GM21619 (cell line): ENCODE data around the gene HTR1A.

Experiments
- ATAC-seq: cut with Tn5 transposase; IDR thresholded peaks from one replicate; pipeline ENCODE4 v1.9.1; 2021; ENCODE audit not compliant: unreplicated experiment

The HTR1A gene

DNA sequence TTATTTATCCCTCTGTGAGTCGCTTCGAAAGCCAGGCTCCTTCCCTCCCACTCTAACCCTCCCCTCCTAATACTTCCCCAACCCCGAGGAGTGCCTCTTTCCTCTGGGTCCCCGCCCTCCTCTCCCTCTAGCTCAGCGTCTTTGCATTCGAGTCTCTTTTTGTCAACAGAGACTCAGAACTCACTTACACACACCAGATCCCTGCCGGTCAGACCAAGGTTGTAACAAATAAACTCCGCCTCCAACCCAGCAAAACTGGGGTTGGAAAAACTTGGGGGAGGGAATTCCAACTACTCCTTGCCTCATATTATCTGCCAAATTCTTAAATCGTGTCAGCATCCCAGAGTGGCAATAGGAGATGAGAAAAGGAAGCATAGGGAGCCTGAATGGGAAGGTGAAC is at the start of gene HTR1A:
Gene HTR1A, minus strand, starts transcription at position 167 of the 400 bp plus-strand sequence. CDS start 726 bp downstream, outside the sequence.
- no peak for ATAC-seq

GRCh38 chr5:64003966-64004365 is 41.7 kb upstream of the HTR1A start:
- ATAC-seq: no peak

DNA sequence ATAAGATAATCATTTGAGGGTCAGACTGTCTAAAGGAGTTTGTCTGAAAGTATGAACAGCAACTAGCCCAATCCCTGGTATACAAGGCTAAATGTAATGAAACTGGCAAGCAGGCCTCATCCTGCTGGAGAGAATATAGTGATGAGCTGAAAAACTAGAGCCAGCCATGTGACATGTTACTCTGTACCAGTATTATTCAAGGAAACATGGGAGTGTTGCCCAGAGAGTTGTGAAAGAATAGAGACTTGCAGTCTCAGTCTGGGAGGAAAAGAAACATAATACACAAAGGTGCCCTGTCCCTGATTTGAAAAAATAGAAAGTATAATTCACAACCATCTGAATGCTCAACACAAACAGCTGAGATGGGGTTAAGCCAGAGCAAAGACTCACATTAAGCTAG is 37.9 kb upstream of the HTR1A start:
- no peak for ATAC-seq

- no peak for ATAC-seq
Observed at GRCh38 chr5:63987053-63987452, 24.8 kb upstream of the HTR1A start.

DNA sequence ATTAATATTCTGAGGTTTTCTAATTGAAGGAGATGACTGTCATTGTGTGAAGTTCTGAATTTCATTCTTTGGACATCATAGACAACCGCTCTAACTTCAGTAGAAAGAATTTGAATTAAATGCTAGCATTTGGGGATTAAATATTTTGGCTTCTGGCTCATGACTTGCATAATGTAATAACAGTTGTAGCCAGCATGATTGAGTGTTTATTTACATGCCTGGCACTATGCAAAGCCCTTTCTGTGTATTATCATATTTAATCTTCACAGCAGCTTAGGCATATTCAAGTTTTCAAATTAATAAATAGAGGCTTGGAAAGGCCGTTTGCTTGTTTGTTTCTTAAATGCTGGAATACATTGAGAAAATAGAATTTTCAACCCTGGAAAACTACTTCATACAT is 19.6 kb upstream of the HTR1A start:
- no peak for ATAC-seq

DNA sequence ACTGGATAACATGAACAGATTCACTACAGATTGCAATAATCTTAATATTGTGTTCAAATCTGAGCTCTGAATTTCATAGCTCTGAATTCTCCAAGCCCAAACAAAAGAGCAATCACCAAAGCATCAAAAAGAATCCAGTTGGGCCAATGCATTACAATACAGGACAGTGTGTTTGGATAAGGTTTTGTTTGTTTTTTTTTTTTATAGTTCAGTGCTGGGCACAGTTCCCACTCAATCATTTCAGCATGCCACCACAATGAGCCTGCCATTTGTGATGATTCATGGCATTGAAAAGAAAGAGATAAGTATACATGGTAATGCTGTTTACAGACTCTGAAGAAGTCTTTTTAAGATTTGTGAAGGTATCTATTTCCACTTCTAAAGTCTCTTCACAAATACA is 1.7 kb upstream of the HTR1A start:
- ATAC-seq: no peak

GRCh38 chr5:63963080-63963735 is 963 bp upstream of the HTR1A start:
- peak; percentile 69 for ATAC-seq

GRCh38 chr5:63961598-63962161 is 565 bp downstream of the HTR1A start:
- no peak for ATAC-seq

DNA sequence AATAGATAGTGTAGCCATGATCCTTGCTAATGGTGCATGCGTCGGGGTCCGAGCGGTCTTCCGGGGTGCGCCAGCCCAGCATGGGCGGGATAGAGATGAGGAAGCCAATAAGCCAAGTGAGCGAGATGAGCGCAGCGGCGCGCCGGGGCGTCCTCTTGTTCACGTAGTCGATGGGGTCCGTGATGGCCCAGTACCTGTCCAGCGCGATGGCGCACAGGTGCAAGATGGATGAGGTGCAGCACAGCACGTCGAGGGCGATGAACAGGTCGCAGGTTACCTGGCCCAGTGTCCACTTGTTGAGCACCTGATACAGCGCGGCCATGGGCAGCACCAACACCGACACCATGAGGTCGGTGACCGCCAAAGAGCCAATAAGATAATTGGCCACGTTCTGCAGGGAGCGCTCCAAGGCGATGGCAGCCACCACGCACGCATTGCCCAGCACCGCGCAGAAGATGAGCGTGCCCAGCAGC is 1.1 kb downstream of the HTR1A start:
- no peak for ATAC-seq

- no peak for ATAC-seq
Observed at GRCh38 chr5:63960646-63961045, 1.6 kb downstream of the HTR1A start.

DNA sequence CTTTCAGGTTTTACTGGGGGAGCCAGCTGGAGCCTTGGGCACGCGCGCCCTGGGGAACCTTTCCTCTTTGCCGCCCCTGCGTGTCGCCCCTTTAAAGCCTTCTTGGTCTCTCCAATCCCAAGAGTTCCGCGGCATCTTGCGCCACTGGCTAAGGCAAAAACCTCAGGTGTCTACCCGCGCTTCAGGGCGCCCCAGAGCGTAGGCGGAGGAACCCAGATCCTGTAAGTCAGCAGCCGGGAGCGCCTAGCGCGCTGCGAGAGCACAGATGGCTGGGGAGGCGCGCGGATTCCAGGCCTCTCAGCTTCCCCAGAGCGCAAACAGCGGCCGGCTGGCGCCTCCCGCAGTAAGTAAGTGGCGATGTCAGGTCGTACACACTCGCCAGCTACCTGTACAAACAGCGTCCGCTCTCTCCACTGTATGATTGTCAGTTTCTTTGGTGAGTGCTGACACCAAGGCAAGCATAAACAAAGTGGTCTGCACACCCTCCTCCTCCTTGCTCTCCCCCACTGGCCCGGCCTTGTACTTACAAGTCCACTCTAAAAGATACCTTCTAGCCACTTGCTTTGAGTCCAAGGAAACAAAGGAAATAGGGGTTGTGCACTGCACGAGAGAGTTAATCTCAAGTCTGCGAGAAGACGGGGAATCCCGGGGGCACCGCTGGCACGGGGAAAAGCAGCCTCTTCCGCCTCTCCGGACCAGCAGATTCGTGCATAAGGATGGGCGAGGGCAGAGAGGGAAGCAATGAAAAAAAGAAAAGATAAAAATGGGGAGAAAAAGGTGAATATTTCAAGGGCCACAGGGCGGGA is 2.9 kb downstream of the HTR1A start:
- no peak for ATAC-seq

- ATAC-seq: no peak
Observed at GRCh38 chr5:63958654-63959053, 3.6 kb downstream of the HTR1A start.

DNA sequence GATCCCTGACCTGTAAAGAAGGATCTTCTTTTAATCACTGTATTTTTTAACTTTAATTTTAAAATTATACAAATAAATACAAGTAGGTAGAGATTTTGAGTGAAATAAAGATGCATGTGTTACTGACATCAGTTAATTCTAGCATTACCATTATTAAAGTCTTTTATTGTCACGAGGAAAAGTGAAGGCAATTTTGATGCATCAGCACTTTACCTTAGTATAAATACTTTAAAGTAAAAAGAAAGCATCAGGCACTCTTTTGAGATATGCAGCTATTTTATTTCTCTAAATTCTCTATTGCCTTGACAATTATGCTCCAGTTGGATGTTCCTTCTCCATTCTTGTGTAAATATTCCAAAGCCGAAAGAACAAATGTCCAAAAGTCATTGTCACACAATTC is 4.6 kb downstream of the HTR1A start:
- ATAC-seq: no peak

DNA sequence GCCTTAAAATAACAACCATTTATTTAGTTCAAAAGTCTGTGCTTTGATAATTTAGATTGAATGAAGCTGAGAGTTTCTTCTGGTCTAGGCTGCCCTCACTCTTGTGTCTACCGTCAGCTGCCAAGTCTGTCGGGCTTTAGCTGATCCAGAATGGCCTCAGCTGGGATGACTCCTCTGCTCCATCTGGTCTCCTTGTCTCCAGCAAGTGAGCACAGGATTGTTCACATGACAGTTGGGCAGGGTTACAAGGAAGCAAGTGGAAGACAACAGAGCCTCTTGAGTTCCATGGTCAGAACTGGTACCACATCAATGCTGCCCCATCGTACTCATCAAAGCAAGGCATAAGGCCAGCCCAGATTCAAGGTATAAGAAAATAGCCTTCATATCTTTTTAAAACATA is 9.0 kb downstream of the HTR1A start:
- no peak for ATAC-seq

DNA sequence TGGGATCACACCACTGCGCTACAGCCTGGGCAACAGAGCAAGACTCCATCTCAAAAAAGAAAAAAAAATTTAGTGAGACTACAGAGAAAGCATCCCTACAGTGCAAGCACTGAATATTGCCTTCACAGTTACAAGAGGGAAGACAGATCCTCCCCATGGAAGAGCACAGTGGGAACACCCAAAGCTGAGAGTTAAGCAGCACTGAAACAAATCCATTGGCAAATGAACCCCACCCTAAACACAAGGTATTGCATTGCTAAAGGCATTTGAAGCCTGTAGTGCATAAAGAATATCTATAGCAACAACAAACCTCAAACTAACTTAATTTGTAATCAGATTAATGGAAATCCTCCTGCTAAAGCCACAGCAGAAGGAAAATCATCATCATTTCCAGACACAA is 27.1 kb downstream of the HTR1A start:
- no peak for ATAC-seq

DNA sequence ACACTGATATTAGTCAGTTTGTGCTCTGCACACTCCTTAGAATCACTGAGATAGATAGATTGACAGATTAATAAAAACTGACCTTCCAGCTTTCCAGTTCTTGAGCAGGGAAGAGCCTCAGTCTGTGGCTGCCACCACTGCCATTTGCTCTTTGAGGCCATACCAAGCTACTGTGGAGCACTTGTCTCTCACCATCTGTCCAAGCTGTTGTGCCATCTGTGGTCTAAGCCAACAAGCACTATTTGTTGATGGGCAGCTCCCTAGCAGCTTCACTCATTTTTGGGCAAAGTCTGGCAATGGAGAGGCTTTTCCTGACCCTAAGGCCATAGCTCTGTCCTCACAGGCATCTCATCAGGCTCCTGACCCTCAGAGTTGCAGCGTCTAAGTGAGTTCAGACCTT is 30.4 kb downstream of the HTR1A start:
- no peak for ATAC-seq

DNA sequence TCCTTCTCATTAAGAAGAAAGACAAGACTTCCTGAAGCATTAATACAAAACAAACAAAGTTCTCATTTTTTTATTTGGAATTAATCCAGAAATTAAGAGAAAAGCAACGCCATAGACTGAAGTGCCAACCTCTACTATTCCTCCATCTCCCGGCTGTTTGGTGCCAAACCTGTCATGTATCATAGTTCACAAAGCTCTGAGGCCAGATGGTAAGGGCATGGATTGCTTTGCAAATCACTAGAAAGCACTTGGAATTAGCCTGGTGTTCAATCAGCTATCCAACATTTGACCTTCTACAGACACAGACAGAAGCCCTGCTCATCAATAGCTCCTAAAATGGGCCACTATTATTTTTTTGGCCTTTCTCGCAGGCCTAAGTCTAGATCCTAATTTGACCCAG is 33.8 kb downstream of the HTR1A start:
- ATAC-seq: no peak

GRCh38 chr5:63923914-63924313 is 38.3 kb downstream of the HTR1A start:
- ATAC-seq: no peak

DNA sequence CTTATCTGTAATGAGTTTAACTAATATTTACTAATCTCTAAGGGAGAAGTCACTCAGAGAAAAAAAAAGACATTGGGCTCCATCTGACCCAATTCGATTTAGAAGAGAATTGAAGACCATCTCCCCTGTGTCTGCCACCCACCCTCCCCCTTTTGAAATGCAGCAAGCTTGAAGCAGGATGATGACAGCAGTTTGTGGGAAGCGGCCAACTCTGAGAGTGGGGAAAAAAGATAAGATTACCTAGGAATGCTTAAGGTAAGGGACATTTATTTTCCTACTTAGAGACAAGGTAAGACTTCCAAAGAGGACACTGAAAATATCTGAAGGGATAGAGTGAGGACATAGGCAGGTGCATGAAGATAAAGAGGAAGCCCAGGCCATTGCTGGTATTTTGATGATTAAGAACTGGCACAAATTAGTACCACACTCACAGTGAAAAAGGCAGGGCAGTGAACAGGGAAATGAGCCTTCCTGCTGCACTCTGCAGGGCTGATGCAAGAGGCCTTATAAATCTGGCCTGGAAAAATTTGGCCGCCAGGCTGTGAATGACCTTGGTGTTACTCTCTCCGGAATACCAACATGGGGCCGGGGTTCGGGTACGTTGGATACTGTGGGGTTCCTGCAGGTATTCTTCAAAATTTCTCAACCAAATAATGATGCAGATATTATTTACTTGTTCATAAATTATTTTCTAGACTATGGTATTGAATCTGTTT is 42.3 kb downstream of the HTR1A start:
- ATAC-seq: no peak

DNA sequence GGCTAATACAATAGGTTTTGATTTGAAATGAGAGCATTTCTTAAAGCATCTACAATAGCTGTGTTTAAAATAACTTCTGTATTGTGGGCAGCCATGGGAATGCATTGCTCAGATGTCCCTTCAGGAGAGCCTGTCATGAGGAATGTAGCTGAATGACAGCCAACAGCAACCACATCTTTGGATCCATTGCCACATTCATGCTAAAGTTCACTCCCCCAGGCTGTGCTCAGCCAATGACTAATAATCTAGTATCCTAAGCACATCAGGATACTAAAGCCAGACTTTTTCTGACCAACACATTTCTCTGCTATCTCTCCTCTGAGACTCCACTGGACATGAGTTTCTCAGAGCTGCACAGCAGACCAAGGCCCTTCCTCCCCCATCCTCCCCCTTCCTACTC is 45.5 kb downstream of the HTR1A start:
- ATAC-seq: no peak

GRCh38 chr5:63911871-63912270 is 50.4 kb downstream of the HTR1A start:
- no peak for ATAC-seq
